NCI-H510A treated with DMSO at 0.1 percent for 48 hours (cell line): ENCODE data around the gene PTPN3.
"Not testable (repeated sequence)": the region's sequence is repeated elsewhere in the genome, so short reads cannot be mapped to it uniquely, and the experiment has no call there.

ENCODE experiments used
- DNase-seq: peaks from one replicate; lab custom pipeline; 2025; lab: John Stamatoyannopoulos, UW

The PTPN3 gene, protein sequence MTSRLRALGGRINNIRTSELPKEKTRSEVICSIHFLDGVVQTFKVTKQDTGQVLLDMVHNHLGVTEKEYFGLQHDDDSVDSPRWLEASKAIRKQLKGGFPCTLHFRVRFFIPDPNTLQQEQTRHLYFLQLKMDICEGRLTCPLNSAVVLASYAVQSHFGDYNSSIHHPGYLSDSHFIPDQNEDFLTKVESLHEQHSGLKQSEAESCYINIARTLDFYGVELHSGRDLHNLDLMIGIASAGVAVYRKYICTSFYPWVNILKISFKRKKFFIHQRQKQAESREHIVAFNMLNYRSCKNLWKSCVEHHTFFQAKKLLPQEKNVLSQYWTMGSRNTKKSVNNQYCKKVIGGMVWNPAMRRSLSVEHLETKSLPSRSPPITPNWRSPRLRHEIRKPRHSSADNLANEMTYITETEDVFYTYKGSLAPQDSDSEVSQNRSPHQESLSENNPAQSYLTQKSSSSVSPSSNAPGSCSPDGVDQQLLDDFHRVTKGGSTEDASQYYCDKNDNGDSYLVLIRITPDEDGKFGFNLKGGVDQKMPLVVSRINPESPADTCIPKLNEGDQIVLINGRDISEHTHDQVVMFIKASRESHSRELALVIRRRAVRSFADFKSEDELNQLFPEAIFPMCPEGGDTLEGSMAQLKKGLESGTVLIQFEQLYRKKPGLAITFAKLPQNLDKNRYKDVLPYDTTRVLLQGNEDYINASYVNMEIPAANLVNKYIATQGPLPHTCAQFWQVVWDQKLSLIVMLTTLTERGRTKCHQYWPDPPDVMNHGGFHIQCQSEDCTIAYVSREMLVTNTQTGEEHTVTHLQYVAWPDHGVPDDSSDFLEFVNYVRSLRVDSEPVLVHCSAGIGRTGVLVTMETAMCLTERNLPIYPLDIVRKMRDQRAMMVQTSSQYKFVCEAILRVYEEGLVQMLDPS

DNA sequence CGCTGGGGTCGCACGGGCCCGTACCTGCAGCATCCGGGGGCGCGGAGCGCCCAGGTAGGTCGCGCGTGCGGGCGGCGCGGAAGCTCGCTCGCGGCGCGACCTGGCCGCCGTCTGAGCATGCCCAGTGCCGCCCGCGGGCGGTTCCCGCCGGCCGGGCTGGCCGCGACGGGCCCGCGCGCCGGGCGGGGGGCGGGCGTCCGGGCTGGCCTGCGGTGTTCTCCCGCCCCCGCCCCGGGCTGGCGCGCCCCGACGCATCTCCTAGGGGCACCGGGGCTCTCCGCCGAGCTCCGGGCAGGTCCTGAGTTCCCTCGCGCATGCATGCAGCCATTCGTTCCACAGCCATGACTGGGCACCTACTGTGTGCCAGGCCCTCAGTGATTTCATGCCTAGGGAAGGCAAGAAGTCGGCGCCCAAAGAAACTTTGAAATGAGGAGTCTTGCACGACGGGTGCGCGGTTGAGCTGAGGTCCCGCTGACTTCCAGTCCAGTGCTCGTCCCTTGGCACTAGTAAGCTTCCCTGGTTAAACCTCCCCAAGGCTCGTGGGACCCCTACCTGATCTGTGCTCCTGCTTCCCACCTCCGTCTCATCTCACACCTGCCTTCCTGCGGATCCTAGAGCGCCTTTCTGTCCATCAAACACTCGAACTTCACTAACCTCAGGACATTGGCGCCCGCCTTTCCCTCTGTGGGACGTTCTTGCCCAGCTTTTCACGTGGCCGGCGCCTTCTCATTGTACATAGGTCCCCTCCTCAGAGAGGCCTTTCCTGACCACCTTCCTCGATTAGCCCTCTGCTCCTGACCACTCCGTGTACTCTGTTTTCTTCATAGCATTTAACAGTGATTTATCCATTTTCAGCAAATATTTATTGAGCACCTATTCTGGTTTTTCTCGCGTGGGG lies at the start of gene PTPN3:
Gene PTPN3, minus strand, starts transcription at position 113 of the 898 bp plus-strand sequence. CDS start 34,873 bp downstream, outside the sequence.
- peak; percentile 17 for DNase-seq

DNA sequence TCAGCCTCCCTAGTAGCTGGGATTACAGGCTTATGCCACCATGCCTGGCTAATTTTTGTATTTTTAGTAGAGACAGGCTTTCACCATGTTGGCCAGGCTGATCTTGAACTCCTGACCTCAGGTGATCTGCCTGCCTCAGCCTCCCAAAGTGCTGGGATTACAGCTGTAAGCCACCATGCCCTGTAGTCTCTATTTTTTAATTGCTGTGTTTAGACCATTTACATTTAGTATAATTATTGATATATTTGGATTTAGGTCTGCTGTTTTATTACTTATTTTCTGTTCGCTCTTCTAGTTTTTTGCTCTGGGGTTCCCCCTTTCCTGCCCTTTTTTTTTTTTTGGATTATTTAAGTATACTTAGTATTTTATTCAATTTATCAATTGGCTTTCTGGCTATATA lies 46.8 kb upstream of the PTPN3 start:
- DNase-seq, result not testable (repeated sequence)

DNA sequence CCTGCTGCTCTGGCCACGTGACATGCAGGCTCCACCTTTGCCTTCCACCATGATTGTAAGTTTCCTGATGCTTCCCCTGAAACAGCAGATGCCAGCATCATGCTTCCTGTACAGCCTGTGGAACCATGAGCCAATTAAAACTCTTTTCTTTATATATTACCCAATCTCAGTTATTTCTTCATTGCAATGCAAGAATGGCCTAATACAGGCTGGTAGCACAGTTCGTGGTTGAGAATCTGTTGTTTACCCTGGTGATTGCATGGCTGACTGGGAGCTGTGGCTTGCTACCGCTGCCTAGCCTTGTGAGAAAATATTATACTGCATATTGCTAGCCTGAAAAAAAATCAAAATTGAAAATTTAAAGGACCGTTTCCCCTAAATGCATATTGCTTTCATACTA lies 44.8 kb upstream of the PTPN3 start:
- DNase-seq, result no peak

DNA sequence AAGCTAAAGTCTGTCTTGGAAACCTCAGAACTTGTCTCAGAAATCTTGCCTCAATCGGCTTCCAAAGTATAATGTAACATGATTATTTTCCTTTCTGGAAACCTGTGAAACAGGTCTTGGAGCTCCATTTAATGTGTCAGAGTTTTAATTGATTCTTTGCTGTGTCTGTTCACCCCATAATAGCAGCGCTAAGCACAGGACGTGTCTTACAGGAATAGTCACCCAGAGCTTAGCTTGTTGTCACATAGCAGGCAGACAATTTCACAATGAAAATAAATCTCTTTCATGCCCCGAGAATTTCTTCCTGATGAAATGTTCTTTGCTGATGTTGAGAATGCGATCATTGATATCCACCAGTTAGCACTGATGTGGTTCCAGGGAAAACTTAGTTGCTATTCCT lies 40.2 kb upstream of the PTPN3 start:
- DNase-seq, result no peak

DNA sequence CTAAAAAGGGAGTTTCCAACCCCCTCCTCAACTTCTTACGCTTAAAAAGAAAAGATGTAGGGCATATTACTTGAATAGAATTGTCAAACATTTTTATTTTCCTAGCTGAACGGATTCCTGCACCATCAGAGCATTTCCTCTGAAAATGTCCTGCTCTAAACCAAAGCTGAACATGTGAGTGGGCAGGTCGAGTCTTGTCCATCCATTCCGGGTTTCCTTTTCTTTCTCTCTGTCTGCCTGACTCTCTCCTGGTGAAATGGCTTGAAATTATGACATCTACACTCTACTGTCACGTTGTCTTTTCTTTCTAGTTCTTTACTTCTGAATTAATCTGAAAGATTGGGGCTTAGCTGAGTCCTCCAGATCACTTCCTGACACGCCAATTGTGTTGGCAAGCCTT lies 39.2 kb upstream of the PTPN3 start:
- no peak for DNase-seq

DNA sequence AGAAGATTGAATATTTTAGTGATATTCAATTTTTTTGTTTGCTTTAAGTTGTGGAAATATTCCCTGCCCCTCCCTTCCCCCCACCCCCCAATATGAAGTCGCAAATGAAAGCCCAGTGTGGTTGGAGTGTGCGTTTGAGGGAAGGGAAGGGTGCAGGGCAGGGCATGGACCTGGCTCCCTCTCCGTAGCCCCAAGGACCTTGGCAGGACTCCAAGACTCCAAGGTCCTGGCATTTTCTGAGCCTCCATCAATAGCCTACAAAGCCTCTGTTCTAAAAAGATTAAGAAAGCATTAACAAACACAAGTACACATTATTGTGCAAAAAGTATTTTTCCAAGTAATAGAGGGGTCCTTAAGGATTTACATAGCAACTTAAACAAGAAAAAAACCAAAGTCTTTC lies 38.8 kb upstream of the PTPN3 start:
- no peak for DNase-seq

DNA sequence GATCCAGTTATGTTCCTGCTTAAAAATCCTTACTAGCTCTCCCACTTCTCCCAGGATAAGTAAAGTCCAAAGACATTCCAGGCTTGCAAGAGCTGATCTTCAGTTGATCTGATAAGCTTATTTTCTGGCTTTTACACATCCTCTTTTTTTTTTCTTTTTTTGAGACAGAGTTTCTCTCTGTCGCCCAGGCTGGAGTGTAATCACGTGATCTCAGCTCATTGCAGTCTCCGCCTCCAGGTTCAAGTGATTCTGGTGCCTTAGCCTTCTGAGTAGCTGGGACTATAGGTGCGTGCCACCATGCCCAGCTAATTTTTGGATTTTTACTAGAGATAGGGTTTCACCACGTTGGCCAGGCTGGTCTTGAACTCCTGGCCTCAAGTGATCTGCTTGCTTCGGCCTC lies 37.3 kb upstream of the PTPN3 start:
- no peak for DNase-seq

DNA sequence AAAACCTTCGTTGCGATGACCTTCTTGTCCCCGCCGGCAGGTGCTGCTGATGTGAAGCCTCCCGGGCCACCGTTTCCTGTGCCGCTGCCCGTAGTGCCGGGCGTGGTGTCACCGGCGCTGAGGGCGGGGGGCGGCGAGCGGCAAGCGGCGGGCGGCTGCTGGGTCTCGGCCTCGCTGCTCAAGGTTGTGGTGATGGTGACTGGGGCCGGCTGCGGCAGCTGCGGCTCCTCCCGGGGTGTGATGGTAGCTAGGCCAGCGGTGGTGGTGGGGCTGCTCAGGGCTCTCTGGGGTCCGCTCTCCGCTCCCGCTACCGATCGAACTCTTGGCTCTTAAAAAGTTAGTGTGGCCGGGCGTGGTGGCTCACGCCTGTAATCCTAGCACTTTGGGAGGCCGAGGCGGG lies 36.0 kb upstream of the PTPN3 start:
- DNase-seq, result no peak

DNA sequence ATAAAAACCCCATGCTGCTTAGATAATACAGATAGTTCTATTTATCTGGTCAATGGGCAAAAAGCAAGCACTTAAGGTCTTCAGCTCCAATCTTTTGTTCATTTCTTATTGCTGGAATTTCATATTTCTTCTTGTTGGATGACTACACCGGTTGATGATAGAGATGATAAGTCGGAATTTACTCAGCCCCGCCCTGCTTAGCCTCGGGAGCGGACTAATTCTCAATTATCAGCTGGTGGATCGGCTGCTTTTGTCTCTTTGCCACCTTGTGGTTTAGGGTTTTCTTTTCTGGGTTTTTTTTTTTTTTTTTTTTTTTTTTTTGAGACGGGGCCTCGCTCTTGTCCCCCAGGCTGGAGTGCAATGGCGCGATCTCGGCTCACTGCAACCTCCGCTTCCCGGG lies 34.5 kb upstream of the PTPN3 start:
- not testable (repeated sequence) for DNase-seq

DNA sequence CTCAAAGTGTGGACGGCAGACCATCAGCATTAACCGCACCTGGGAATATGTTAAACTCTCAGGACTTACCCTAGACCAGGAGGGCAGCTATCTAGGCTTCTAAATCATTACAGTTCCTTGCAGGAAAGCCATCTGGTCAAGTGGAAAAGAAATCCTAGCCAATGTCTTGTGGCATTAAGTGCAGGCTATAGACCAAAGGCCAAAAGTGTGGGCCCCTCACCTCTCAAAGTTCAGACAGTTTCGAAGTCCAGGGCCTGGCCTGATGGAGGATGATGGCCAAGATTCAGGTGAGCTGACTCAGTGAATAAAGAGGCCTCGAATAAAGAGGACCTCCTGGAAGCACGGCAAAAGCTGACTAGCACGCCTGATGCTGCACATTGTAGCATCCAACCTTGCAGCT lies 24.0 kb upstream of the PTPN3 start:
- no peak for DNase-seq

DNA sequence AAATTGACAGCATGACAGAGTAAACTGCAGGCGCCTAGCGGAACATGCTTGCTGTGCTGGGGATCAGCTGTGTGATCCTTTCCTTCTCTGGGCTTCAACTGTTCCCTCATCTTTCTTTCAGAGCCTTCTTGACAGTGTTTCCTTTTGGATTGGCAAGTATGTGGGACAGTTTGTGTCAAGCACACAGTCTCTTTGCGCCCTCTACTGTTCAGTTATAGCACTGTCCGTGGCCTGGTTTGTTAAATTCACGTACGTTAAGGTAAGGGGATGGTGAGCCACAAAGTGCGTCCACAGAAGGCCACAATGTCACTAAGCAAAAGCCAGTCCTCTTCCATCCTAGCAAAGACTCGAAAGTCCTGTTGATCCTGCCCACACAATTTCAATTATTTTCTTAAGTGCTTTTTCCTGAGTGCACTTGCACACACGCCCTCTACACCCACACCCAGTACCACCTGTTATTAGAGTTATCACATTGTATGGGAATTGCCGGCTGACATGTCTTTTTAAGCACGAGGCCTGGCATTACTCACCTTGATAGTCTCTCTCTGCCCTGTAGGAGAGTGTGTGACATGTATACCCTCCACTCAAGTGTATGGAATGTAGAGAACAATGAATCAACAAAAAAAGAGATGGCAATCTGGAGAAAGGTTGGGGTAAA lies 22.5 kb upstream of the PTPN3 start:
- peak; percentile 85 for DNase-seq

DNA sequence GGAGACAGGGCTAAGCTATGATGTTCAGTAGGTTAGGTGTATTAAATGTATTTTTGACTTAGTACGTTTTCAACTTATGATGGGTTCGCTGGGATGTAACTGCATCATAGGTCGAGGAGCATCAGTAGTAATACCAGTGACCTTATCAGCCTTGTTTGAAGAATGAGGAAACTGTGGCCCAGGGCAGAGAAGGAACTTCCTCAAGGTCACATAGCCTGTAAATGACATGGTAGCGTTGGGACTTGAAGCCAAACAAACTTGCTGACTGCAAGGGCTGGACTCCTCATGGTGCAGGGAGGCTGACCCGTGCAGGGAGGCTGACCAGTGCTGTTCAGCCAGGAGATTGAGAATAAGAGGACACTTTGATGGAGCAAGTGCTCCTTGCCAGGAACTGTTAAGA lies 21.3 kb upstream of the PTPN3 start:
- no peak for DNase-seq

DNA sequence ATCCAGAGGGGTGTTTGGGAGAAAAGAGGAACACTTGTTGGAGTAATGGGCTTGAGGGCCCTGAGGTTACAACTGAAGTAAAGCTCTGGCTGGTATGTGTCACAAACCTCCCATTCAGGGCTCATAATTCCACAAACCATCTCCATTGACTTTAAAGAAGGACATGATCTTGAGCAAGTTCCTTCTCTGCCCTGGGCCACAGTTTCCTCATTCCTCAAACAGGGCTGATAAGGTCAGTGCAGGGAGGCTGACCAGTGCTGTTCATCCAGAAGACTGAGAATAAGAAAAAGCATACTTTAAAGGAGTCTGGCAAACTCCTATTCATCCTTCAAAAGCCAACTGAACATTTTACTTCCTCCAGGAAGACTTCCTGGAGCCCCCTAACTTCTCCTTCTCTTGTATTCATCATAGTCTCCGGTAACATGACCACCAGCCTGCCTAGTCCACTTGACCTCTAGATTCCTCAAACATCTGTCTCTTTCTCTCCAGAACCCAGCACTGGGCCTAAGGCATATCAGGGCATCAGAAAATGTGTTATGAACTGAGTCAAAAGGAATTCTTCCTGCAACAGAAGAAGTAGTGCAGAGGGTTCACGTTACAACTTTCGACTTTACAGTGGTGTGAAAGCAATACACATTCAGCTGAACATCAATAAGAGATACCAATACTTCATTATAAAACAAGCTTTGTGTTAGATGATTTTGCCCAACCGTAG lies 20.7 kb upstream of the PTPN3 start:
- no peak for DNase-seq

DNA sequence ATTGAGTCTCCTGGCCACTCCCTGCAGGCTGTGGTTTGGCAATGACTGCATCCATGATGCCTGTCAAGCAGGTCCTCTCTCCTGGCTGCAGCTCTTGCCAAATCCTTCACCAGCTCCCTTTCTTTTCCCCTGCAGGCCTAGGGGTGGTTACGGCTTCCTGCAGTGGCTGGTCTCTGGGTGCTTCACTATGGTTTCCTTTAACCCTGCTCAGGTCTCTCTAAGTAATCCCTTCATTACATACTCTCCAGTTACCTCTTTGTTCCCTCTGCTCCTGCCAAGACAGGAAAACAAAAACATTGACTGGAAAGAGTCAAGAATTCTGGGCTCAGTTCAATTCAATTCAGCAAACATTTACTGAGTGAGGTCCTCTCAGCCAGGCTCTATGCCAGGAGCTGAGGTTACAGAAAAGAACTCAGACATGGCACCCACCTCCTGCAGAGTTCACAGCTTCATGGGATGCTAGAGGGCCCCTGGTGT lies 19.8 kb upstream of the PTPN3 start:
- DNase-seq, result no peak

DNA sequence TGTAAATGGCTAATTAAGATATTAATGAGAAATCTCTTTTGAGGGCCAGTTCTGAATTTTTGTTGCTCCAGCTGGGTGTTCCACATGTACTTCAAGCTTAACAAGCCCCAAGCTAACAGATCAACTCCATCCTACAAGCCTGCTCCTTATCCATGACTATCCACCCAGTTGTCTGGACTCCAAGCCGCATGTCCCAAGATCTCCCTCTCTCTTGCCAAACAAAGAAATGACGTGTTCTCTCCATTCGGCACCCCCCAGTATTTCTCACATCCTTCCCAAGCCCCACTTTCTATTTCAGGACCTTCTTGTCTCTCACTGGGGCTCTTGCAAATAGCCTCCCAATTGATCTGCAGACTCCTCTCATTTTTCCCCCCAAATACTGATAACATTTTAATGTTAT lies 15.8 kb upstream of the PTPN3 start:
- DNase-seq, result no peak

DNA sequence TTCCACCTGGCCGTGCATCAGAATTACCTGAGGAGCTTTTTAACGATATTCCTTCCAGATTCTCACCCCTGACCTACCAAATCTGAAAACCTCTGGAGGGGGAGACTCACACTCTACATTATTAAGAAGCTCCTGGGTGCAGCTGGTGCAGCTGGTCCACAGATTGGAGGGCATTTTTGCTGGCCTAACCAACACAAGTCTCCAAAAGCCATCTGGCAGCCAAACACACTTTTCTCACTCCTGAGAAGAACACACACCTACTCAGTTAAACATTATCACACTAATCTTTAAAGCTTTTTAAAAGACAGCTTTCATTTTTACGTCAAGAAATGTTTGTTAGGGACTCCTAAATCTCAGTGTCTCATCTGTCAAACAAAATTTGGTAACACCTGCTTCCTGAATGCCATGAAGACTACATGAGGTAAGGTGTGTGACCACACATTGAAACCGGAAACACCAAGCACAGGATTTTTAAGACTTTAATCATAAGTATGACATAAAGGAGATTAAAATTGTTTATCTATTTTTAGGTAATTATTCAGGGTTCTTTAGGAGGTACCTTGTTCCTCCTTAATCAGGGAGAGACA lies 14.2 kb upstream of the PTPN3 start:
- DNase-seq, result no peak

DNA sequence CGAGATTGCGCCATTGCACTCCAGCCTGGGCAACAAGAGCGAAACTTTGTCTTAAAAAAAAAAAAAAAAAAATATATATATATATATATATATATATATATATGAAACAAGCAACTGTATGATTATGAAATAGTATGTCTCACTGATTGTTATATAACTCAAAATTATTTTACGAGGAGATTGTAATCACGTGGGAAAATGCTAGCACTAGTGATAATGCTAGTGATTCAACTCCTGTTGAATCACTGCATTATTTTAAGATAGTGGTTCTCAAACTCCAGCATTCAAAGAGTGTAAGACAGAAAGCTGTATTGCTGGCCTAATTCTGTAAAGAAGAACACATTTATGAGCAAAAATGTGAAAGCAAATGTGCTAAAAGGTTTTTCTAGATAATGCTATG lies 12.4 kb upstream of the PTPN3 start:
- no peak for DNase-seq

DNA sequence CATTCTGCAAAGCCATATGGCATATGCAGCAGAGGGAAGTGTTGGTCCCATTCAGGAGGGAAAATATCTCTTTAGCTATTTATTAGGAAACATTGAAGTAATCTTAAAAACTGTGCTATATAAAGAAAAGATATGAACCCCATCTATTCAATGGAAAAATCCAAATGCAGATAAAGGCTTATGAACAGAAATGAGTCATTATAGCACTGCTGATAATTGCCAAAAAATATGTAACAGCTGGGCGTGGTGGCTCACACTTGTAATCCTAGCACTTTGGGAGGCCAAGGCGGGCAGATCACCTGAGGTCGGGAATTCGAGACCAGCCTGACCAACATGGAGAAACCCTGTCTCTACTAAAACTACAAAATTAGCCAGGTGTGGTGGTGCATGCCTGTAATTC lies 11.9 kb upstream of the PTPN3 start:
- DNase-seq, result not testable (repeated sequence)

DNA sequence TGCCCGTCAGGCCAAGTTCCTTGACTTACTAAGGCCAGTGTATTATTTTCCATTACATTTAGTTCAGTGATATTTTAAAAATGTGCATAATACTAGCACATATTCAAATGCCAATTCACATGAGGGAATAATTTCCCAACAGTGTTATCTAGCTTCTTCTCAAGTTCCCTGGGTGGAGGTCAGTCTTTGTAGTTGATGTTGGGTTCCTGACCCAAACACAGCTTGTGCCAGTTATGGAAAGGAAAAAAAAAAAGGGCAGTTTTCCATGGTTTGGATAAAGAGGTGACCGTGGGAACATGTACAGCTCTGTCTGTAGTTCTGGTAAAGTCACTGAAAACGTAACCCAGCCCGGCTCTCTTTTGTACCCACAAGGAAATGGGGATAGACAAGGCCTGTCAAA lies 11.5 kb upstream of the PTPN3 start:
- no peak for DNase-seq

DNA sequence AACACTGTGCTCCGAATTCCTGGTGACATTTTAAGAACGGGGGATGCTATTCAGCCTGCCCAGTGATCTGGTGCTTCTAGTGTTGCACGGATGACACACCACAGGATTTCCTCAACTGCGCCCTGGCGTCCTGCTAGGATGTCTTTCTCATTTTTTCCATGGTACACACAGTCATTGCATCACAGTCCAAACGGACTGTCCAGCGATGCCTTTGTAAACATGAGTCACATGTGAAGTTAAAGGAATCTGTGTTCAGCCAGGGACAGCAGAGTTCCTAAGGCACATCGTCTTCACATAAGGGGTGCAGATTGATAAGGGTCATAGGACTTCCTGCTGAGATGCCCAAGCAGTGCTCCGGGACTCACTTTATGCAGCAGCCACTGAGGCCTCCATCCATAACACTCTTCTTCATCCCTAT lies 9.3 kb upstream of the PTPN3 start:
- no peak for DNase-seq
